GM19240 (cell line): ENCODE measurements around the gene ATG2B.
"Not testable (repeated sequence)": the region's sequence is repeated elsewhere in the genome, so short reads cannot be mapped to it uniquely, and the experiment has no call there.

Experiments
- DNase-seq: peaks from one replicate; pipeline ENCODE4 v3.0.0; 2011; ENCODE audit warnings: low spot score; ENCODE audit not compliant: insufficient read length

Gene ATG2B

GRCh38 chr14:96380735-96381134, 17.6 kb upstream of the ATG2B start:
- DNase-seq, result no peak

GRCh38 chr14:96376093-96376492, 13.0 kb upstream of the ATG2B start:
- DNase-seq, result no peak

- no peak for DNase-seq
These were observed 10.4 kb upstream of the ATG2B start for GRCh38 chr14:96373538-96373937.

- DNase-seq, result no peak
These were observed 7.4 kb upstream of the ATG2B start for GRCh38 chr14:96370528-96370927.

- DNase-seq, result no peak
These were observed 5.4 kb upstream of the ATG2B start for GRCh38 chr14:96368534-96368933.

GRCh38 chr14:96364962-96365361, 1.8 kb upstream of the ATG2B start:
- DNase-seq, result no peak

GRCh38 chr14:96363751-96364336, 703 bp upstream of the ATG2B start:
- DNase-seq, result no peak

- no peak for DNase-seq
These were observed 823 bp downstream of the ATG2B start for GRCh38 chr14:96362071-96362964.

GRCh38 chr14:96359959-96360358, 3.2 kb downstream of the ATG2B start:
- DNase-seq, result no peak

GRCh38 chr14:96357216-96357615, 5.9 kb downstream of the ATG2B start:
- no peak for DNase-seq

GRCh38 chr14:96354246-96354645, 8.9 kb downstream of the ATG2B start:
- DNase-seq, result no peak

GRCh38 chr14:96352708-96353107, 10.4 kb downstream of the ATG2B start:
- no peak for DNase-seq

GRCh38 chr14:96351986-96352385, 11.2 kb downstream of the ATG2B start:
- no peak for DNase-seq

GRCh38 chr14:96349286-96350075, 13.7 kb downstream of the ATG2B start:
- no peak for DNase-seq

GRCh38 chr14:96347957-96348356, 15.2 kb downstream of the ATG2B start:
- DNase-seq, result not testable (repeated sequence)

- no peak for DNase-seq
These were observed 17.5 kb downstream of the ATG2B start for GRCh38 chr14:96345669-96346068.

GRCh38 chr14:96341323-96341722, 21.8 kb downstream of the ATG2B start:
- no peak for DNase-seq

GRCh38 chr14:96338551-96338950, 24.6 kb downstream of the ATG2B start:
- no peak for DNase-seq

GRCh38 chr14:96324219-96324618, 38.9 kb downstream of the ATG2B start:
- no peak for DNase-seq

GRCh38 chr14:96320605-96321004, 42.5 kb downstream of the ATG2B start:
- DNase-seq, result no peak

GRCh38 chr14:96318836-96319235, 44.3 kb downstream of the ATG2B start:
- no peak for DNase-seq

GRCh38 chr14:96316087-96316486, 47.1 kb downstream of the ATG2B start:
- no peak for DNase-seq
